ENCODE data around the gene EPC1. TPM values are rescaled to one million over a fixed set of nuclear protein-coding genes. Genes with fewer than 3 reads are reported as not detected.

Gene EPC1
- total and polyA plus RNA-seq, 9 of the 15 experiments (the other 6 are each of a cell fraction or from before 2014, with no cell fraction given) = 7.0 to 43.6 (median 16.1) TPM

DNA sequence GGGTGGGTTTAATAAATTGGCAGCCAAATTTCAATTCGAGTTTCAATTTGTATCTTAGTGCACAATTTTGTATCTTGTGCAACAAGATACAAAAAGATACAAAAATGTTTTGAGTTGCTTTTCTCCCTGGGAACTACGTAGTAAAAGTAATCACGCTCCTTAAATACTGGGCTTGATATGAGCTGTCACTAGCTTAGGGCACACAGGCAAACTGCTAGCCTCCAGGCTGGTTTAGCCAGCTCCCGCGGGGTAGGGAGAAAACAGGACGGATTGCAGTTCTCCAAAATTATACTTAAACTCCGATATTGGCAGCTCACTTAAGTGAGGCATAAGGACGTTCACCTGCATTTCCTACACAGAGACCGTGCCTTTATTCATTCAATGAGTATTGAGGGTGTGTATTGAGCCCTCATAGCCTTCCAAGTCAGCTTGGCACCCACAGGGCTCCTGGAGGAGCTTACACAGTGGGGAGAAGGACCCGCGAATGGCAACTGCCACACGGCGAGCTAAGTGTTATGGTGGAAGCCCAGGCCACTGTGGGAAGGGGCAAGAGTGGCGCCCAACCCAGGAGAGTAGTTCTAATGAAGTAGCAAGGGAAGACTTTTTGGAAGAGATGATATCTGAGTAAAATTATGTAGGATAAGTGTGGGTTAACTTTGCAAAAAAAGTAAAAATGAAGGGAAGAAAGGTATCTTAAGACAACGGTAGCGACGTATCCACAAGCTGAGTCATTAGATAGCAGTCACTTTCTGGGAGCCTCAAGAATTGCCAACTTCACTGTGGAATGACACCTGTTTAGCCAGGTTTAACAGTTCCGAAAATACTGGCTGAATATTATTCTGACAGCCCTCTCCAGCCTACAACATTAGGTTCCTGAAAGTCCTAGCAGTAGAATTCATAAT lies 1.6 kb upstream of the EPC1 start (continued):
- no peak for TF ChIP-seq SRSF7 (optimal IDR thresholded peaks at IDR 0.05; ENCODE audit: low read depth, low read length)

DNA sequence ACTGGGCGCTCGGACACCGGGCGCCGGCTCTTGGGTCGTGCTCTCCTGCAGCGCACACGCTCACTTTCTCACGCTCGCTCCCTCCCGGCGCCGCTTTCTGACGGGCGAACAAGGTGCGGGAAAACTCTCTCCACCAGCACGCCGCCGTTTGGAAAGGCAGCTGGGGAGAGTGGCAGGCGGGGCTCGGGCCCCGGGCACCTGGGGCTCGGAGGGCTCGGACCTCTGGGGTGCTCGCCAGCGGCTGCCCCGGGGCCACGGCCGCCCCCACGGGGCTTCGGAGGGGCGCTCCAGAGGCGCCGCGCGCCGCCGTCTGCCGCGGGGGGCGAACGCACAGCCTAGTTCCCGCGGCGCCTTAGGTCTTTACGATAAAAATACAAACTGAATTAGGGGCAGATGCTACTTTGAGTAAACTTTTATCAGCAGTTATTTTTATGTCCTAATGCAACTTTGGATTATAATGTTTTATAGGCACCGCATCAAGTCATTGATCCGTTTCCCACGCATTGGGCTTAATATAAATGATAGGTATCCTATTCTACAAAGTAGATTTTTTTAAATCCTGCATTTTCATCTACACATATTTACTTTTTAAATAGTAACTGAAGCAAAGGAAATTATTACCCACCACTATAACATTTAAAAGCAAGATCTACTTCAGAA lies 535 bp upstream of the EPC1 start:
- peaks cover 75% of the 10 kb centered on the region for H3K79me2 ChIP-seq (ENCODE audit: control insufficient read depth, insufficient read depth, low read length)
- CTCF ChIA-PET (ENCODE audit: low intra/inter-chr PET ratio) = no interaction called here
- H3K36me3 ChIP-seq (ENCODE audit: control insufficient read depth, insufficient read depth, low read length) = peaks cover 17% of the 10 kb centered on the region
- FAIRE-seq (peak; percentile 35), DNase-seq (ENCODE audit: extremely low read depth in 1 of 4, low spot score in 3 of 4) (peak in 1 of 4 experiments; percentile 52), ATAC-seq (peak; percentile 6)
- POLR2A ChIA-PET = interaction anchor here (0.9 to 2.5 kb wide), 4 partner anchors 11 to 33 kb away, joined by 3 to 12 read pairs (median 8); no protein-coding TSS in a partner anchor
- H3K9ac ChIP-seq (ENCODE audit: insufficient read depth in 1 of 2, low read depth in 2 of 2, low read length in 2 of 2) = peak overlapping the region; percentile 99 to 100
- TSS peak; percentile 78 for BruUV-seq (replicated peaks)
- WGBS (ENCODE audit: insufficient coverage, low coverage, missing lambda C conversion rate) = under 1% methylated on average over 42 of the region's 49 CpGs
- 0 out of 2 replicates have a peak, but pooled peaks cover 4% of the 10 kb centered on the region for H4K20me1 ChIP-seq (replicated peaks; ENCODE audit: control insufficient read depth, insufficient read depth, low read length)
- peak overlapping the region; percentile 79 for H2AFZ ChIP-seq (ENCODE audit: low read depth, low read length)
- in situ Hi-C loops (cut with MboI) (loop anchor here (10.0 kb wide), 1 partner anchor 293 kb away; the partner anchor contains the start of gene KIF5B), intact Hi-C loops (cut with micrococcal nuclease) (loop anchor here (2.0 kb wide), 2 partner anchors 19 to 91 kb away; no protein-coding TSS in a partner anchor)
- peaks cover 24 to 30% of the 10 kb centered on the region in 2 experiments; a peak in 4 of 5 replicates for H3K4me1 ChIP-seq (replicated peaks in 1 of 2; ENCODE audit: control insufficient read depth in 2 of 2, insufficient read depth in 2 of 2, low read length in 2 of 2)
- peak overlapping the region; percentile 98 for H3K27ac ChIP-seq (ENCODE audit: extremely low read depth, low read depth, low read length)
- H3K27me3 ChIP-seq (ENCODE audit: control insufficient read depth in 2 of 2, insufficient read depth in 2 of 2, low read length in 2 of 2) = no peaks in the 10 kb centered on the region
- H3K4me2 ChIP-seq (ENCODE audit: insufficient read depth, low read length) = peak overlapping the region; percentile 90
- no peaks in the 10 kb centered on the region for H3K9me3 ChIP-seq (replicated peaks; ENCODE audit: control insufficient read depth, insufficient read depth, low read depth, low read length)
- H3K9me1 ChIP-seq (ENCODE audit: control insufficient read depth, insufficient read depth, low read length) = no peaks in the 10 kb centered on the region
- H3K4me3 ChIP-seq = peak overlapping the region; percentile 74
- TF ChIP-seq ATF3 (IDR thresholded peaks at IDR 0.05) = no peak
- no peak for TF ChIP-seq ATF3 (CRISPR knock-in tag; conservative IDR thresholded peaks at IDR 0.05)
- TF ChIP-seq, protein P1, sequence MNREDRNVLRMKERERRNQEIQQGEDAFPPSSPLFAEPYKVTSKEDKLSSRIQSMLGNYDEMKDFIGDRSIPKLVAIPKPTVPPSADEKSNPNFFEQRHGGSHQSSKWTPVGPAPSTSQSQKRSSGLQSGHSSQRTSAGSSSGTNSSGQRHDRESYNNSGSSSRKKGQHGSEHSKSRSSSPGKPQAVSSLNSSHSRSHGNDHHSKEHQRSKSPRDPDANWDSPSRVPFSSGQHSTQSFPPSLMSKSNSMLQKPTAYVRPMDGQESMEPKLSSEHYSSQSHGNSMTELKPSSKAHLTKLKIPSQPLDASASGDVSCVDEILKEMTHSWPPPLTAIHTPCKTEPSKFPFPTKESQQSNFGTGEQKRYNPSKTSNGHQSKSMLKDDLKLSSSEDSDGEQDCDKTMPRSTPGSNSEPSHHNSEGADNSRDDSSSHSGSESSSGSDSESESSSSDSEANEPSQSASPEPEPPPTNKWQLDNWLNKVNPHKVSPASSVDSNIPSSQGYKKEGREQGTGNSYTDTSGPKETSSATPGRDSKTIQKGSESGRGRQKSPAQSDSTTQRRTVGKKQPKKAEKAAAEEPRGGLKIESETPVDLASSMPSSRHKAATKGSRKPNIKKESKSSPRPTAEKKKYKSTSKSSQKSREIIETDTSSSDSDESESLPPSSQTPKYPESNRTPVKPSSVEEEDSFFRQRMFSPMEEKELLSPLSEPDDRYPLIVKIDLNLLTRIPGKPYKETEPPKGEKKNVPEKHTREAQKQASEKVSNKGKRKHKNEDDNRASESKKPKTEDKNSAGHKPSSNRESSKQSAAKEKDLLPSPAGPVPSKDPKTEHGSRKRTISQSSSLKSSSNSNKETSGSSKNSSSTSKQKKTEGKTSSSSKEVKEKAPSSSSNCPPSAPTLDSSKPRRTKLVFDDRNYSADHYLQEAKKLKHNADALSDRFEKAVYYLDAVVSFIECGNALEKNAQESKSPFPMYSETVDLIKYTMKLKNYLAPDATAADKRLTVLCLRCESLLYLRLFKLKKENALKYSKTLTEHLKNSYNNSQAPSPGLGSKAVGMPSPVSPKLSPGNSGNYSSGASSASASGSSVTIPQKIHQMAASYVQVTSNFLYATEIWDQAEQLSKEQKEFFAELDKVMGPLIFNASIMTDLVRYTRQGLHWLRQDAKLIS (CRISPR knock-in tag; IDR thresholded peaks at IDR 0.05) = no peak
- no peak for TF ChIP-seq HOMEZ (CRISPR knock-in tag; IDR thresholded peaks at IDR 0.05)

Data from K562 (cell line).